HepG2 (cell line): ENCODE results near the gene LDB2. TPM values are rescaled to one million over a fixed set of nuclear protein-coding genes. Genes with fewer than 3 reads are reported as not detected.

ENCODE experiments used
- ATAC-seq: fragments of 200-7000 bp; cut with Tn5 transposase; 3 replicates; pipeline ENCODE4 v1.9.1; 2020; ENCODE audit warnings: mild to moderate bottlenecking, moderate library complexity
- BruUV-seq: library from RNA; stranded (reverse); fragments of 400-500 nt; replicated peaks from 2 replicates; lab custom pipeline; 2021; lab: Mats Ljungman, UMichigan
- CTCF ChIA-PET: fragments of 300-600 bp; formaldehyde crosslinking; extraction: SDS; loops from one replicate; lab custom pipeline; 2021; ENCODE audit warnings: low total read pairs, inconsistent platforms, low intra/inter-chr PET ratio; lab: Yijun Ruan, JAX
- POLR2A ChIA-PET: fragments of 350-600 bp; sonication (Branson Sonifier 250); formaldehyde crosslinking; loops from one replicate; lab custom pipeline; 2020; ENCODE audit warnings: antibody characterized with exemption, inconsistent platforms; lab: Yijun Ruan, JAX
- DNase-seq: peaks from one replicate; pipeline ENCODE4 v3.0.0-alpha.2; 2015; ENCODE audit warnings: low spot score
- FAIRE-seq: peaks from 3 replicates; lab custom pipeline; 2011; peaks lifted over from hg19 to GRCh38; lab: Jason Lieb, UNC
- H2AFZ ChIP-seq: one replicate; pipeline ENCODE4 v1.6.1; 2011; ENCODE audit warnings: low read length, inconsistent platforms
- H3K27ac ChIP-seq: fragments of 300-600 bp; 3 replicates; pipeline ENCODE4 v1.8.0; 2011; ENCODE audit warnings: mixed run types, mild to moderate bottlenecking, mixed read lengths, low read length, inconsistent platforms; ENCODE audit not compliant: insufficient read depth; ENCODE audit errors: extremely low read length
- H3K27me3 ChIP-seq, 2 experiments: fragments of 200-600 bp in 1 of 2; 2 replicates in 1 of 2; 3 replicates in 1 of 2; pipeline versions ENCODE4 v1.6.0 to v1.8.0; 2011; ENCODE audit warnings: low read length in 2 of 2, mild to moderate bottlenecking in 2 of 2, moderate library complexity in 2 of 2, inconsistent platforms in 1 of 2; ENCODE audit not compliant: insufficient read depth in 2 of 2, control insufficient read depth in 1 of 2
- H3K36me3 ChIP-seq, 2 experiments: fragments of 200-600 bp in 1 of 2; replicated peaks in 1 of 2; 2 replicates in 1 of 2; 3 replicates in 1 of 2; pipeline versions ENCODE4 v1.5.1 to v1.8.0; 2011; ENCODE audit warnings: low read length in 2 of 2, inconsistent platforms in 1 of 2; ENCODE audit not compliant: insufficient read depth in 2 of 2, control insufficient read depth in 1 of 2
- H3K4me1 ChIP-seq: 2 replicates; pipeline ENCODE4 v1.5.1; 2012; ENCODE audit warnings: low read length, inconsistent platforms; ENCODE audit not compliant: insufficient read depth
- H3K4me2 ChIP-seq: 2 replicates; pipeline ENCODE4 v1.6.0; 2011; ENCODE audit warnings: low read depth, low read length, inconsistent platforms
- H3K4me3 ChIP-seq, 3 experiments: fragments of 200-600 bp in 1 of 3; sonication (generic), shearing (Covaris generic) in 1 of 3; replicated peaks in 1 of 3; 2 replicates each; pipeline ENCODE4 v1.5.1; 2011 to 2016; ENCODE audit warnings: low read length in 3 of 3, inconsistent platforms in 2 of 3, low read depth in 2 of 3, mild to moderate bottlenecking in 2 of 3, control low read depth in 1 of 3, mixed read lengths in 1 of 3; ENCODE audit not compliant: insufficient read depth in 1 of 3
- H3K79me2 ChIP-seq: one replicate; pipeline ENCODE4 v1.6.1; 2011; ENCODE audit warnings: low read length, inconsistent platforms; ENCODE audit not compliant: insufficient read depth
- H3K9ac ChIP-seq: 2 replicates; pipeline ENCODE4 v1.6.0; 2011; ENCODE audit warnings: mild to moderate bottlenecking, low read depth, low read length, inconsistent platforms; ENCODE audit not compliant: insufficient read depth
- H3K9me3 ChIP-seq: 2 replicates; pipeline ENCODE4 v1.5.1; 2012; ENCODE audit warnings: mild to moderate bottlenecking, low read length
- H4K20me1 ChIP-seq: 2 replicates; pipeline ENCODE4 v1.6.0; 2011; ENCODE audit warnings: inconsistent platforms, mild to moderate bottlenecking, low read length, moderate library complexity; ENCODE audit not compliant: insufficient read depth
- CCAR2 ChIP-seq: fragments of 200-400 bp; formaldehyde crosslinking; optimal IDR thresholded peaks from 2 replicates; pipeline ENCODE3; 2018; ENCODE audit warnings: low read depth, mild to moderate bottlenecking, low read length, moderate library complexity
- CSRNP1 ChIP-seq: sonication (generic); formaldehyde crosslinking; IDR thresholded peaks from 2 replicates; pipeline ENCODE4 v1.8.1; 2023; ENCODE audit warnings: mild to moderate bottlenecking, missing genetic modification reagents
- GATAD2A ChIP-seq: IDR thresholded peaks from 2 replicates; pipeline ENCODE4 v1.6.1; 2016
- GFI1 ChIP-seq: sonication (generic); formaldehyde crosslinking; IDR thresholded peaks from 2 replicates; pipeline ENCODE4 v1.5.0; 2020; ENCODE audit warnings: missing genetic modification reagents, mild to moderate bottlenecking, borderline replicate concordance
- IKZF5 ChIP-seq: IDR thresholded peaks from 2 replicates; pipeline ENCODE4 v1.6.1; 2018; ENCODE audit warnings: missing genetic modification reagents, mild to moderate bottlenecking, missing compliant biosample characterization
- KDM1A ChIP-seq: IDR thresholded peaks from 2 replicates; pipeline ENCODE4 v1.6.1; 2016; ENCODE audit warnings: missing compliant biosample characterization
- MTA3 ChIP-seq: sonication (generic); formaldehyde crosslinking; IDR thresholded peaks from 2 replicates; pipeline ENCODE4 v1.4.0; 2020; ENCODE audit warnings: missing genetic modification reagents
- NFYC ChIP-seq: IDR thresholded peaks from 2 replicates; pipeline ENCODE4 v1.6.1; 2016; ENCODE audit warnings: missing genetic modification reagents, missing compliant biosample characterization
- PLSCR1 ChIP-seq: sonication (generic); formaldehyde crosslinking; IDR thresholded peaks from 2 replicates; pipeline ENCODE4 v1.5.0; 2020; ENCODE audit warnings: missing genetic modification reagents, mild to moderate bottlenecking, borderline replicate concordance
- RAD51 ChIP-seq: fragments of 450-650 bp; IDR thresholded peaks from 2 replicates; pipeline ENCODE4 v1.6.1; 2016; ENCODE audit warnings: borderline replicate concordance
- STAG1 ChIP-seq: sonication (generic); formaldehyde crosslinking; IDR thresholded peaks from 2 replicates; pipeline ENCODE4 v1.4.0; 2020; ENCODE audit warnings: missing genetic modification reagents
- TMF1 ChIP-seq: sonication (generic); formaldehyde crosslinking; IDR thresholded peaks from 2 replicates; pipeline ENCODE4 v1.8.1; 2022; ENCODE audit warnings: low read depth, missing genetic modification reagents
- ZNF431 ChIP-seq: sonication (generic); formaldehyde crosslinking; IDR thresholded peaks from 2 replicates; pipeline ENCODE4 v1.9.0; 2022; ENCODE audit warnings: missing genetic modification reagents, low read depth, mild to moderate bottlenecking, borderline replicate concordance
- ZNF740 ChIP-seq: sonication (generic); formaldehyde crosslinking; IDR thresholded peaks from 2 replicates; pipeline ENCODE4 v1.4.0; 2020; ENCODE audit warnings: missing genetic modification reagents
- ZSCAN25 ChIP-seq: sonication (generic); formaldehyde crosslinking; IDR thresholded peaks from 2 replicates; pipeline ENCODE4 v1.8.0; 2022; ENCODE audit warnings: mild to moderate bottlenecking, missing genetic modification reagents
- WGBS: methylation state at CpG from one replicate; pipeline ENCODE4 v1.1.6; 2017; ENCODE audit warnings: low lambda C conversion rate; 5-methylcytosine and 5-hydroxymethylcytosine counted together
- in situ Hi-C: cut with HindIII; loops from 2 replicates; pipeline ENCODE4 v1.10.0; 2017; ENCODE audit warnings: low pct_unique_long_range_greater_than_20kb; ENCODE audit not compliant: extremely low pct_ligation_motif_present
- intact Hi-C: fragments of 100-400 bp; cut with micrococcal nuclease; formaldehyde crosslinking; loops from one replicate; pipeline ENCODE4 v1.10.0; 2022; ENCODE audit not compliant: unreplicated experiment
- polyA plus RNA-seq, 8 experiments: library from polyadenylated mRNA; depleted of rRNA in 3 of 8; stranded (reverse) in 7 of 8; unstranded in 1 of 8; fragments of >200 nt; fragmentation: Illumina TruSeq in 4 of 8; extraction: Trizol in 4 of 8; gene quantifications; 2 replicates each; pipeline versions ENCODE4 v1.2.1 to v1.2.3, GENCODE V29; 2011 to 2016; ENCODE audit warnings: low read depth in 4 of 8, missing spikeins in 1 of 8, mixed read lengths in 1 of 8; ENCODE audit not compliant: insufficient read depth in 1 of 8
- total RNA-seq, 5 experiments: library from RNA; depleted of rRNA; stranded (reverse); fragments of >200 nt; fragmentation: Illumina TruSeq; extraction: Trizol; gene quantifications; 2 replicates each; pipeline ENCODE4 v1.2.3, GENCODE V29; 2016; ENCODE audit warnings: low read depth in 1 of 5

LDB2 gene
- total and polyA plus RNA-seq, 2 of the 13 experiments (the other 11 are each of a cell fraction or from before 2014, with no cell fraction given): not detected

- FAIRE-seq: no peak
- intact Hi-C loops: no loop called here
- POLR2A ChIA-PET: interaction anchor here (1.2 kb wide), 1 partner anchor 8 kb away, joined by 3 read pairs; no protein-coding TSS in a partner anchor
- Histone ChIP-seq H3K9me3 (no peaks in the 10 kb centered on the region), H3K4me1 (peaks cover 58% of the 10 kb centered on the region), H3K79me2 (no peaks in the 10 kb centered on the region), H3K4me2 (no peak overlapping the region), H3K27ac (no peak overlapping the region), H3K36me3 (no peaks in the 10 kb centered on the region), H2AFZ (no peak overlapping the region), H3K4me3 (no peak overlapping the region), H4K20me1 (no peaks in the 10 kb centered on the region), H3K27me3 (no peaks in the 10 kb centered on the region), H3K9ac (no peak overlapping the region)
- TF ChIP-seq CCAR2 (no peak), RAD51 (no peak), ZNF740 (CRISPR knock-in tag) (no peak), KDM1A (CRISPR knock-in tag) (no peak), NFYC (CRISPR knock-in tag) (no peak), IKZF5 (CRISPR knock-in tag) (no peak), ZNF431 (CRISPR knock-in tag) (no peak), GATAD2A (CRISPR knock-in tag) (no peak), PLSCR1 (CRISPR knock-in tag) (no peak), MTA3 (CRISPR knock-in tag) (no peak), CSRNP1 (CRISPR knock-in tag) (no peak), TMF1 (CRISPR knock-in tag) (no peak), STAG1 (CRISPR knock-in tag) (no peak), GFI1 (no peak), ZSCAN25 (CRISPR knock-in tag) (no peak)
- DNase-seq: no peak
- no peak for ATAC-seq
- CTCF ChIA-PET: no interaction called here
- in situ Hi-C loops: no loop called here
- BruUV-seq: no TSS peak
- 89% methylated on average over 12 of the region's 12 CpGs for WGBS
Observed at GRCh38 chr4:16827794-16828724, 70.4 kb downstream of the LDB2 start.
